Measurements from ENCODE around the gene CNP.

DNA sequence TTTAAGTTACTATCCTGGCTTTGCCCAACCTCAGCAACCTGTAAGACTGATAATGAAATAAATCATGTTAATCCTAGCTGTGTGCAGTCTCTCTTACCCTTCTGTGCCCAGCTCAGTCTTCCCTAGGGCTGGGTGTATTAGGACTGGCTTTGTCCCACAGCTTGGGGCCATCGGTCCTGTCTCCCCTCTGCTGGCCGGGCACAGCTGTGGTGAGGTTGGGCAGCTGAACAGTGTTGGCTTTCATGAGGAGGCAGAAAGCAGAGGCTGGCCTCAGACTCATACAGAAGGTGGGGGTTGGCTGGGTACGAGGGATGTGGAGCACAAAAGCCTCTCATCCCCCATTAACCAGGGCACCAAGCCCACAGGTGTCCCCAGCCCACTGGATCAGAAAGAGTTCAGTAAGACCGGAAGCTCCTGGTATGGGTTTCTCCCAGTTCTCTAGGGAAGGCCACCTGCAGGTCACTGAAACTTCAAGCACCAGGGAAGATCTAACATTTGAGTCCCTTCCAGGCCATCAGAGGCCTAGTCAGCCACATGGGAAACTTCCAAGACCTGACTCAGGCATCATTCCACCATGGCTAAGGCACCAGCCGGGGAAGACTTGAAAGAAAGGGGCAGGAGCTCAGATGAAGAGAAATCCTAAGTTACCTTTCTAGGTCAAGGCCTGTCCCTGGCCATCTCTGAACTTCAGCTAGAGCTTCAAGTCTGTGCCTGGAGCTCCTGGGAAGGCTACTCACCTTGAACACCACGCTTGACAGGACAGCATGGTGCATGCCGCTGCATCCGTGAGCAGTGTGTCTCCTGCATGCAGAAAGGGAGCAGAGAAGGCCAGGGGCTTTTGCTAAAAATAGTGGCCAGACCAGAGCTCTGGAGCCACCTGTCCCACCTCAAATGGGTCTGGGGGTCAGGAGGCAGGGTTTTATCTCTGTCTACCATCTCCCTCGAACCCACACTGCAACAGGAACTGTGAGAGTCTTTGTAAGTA, 8.8 kb downstream of the CNP start:
- TF ChIP-seq POLR2A (IDR thresholded peaks at IDR 0.05; ENCODE audit: extremely low read depth, insufficient read length), result no peak
- TF ChIP-seq, protein P1, sequence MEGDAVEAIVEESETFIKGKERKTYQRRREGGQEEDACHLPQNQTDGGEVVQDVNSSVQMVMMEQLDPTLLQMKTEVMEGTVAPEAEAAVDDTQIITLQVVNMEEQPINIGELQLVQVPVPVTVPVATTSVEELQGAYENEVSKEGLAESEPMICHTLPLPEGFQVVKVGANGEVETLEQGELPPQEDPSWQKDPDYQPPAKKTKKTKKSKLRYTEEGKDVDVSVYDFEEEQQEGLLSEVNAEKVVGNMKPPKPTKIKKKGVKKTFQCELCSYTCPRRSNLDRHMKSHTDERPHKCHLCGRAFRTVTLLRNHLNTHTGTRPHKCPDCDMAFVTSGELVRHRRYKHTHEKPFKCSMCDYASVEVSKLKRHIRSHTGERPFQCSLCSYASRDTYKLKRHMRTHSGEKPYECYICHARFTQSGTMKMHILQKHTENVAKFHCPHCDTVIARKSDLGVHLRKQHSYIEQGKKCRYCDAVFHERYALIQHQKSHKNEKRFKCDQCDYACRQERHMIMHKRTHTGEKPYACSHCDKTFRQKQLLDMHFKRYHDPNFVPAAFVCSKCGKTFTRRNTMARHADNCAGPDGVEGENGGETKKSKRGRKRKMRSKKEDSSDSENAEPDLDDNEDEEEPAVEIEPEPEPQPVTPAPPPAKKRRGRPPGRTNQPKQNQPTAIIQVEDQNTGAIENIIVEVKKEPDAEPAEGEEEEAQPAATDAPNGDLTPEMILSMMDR (IDR thresholded peaks at IDR 0.05; ENCODE audit: low read depth, low read length), result no peak
